NCI-H774 (cell line): ENCODE data around the gene MALT1.

Experiments
- DNase-seq: peaks from one replicate; lab custom pipeline; 2025; lab: John Stamatoyannopoulos, UW

Gene MALT1

GRCh38 chr18:58653814-58654509 lies 17.3 kb upstream of the MALT1 start:
- DNase-seq, result no peak

GRCh38 chr18:58654896-58655614 lies 16.2 kb upstream of the MALT1 start:
- DNase-seq, result no peak

- DNase-seq, result no peak
Measured at GRCh38 chr18:58657081-58657480, 14.2 kb upstream of the MALT1 start.

- no peak for DNase-seq
Measured at GRCh38 chr18:58657494-58657893, 13.8 kb upstream of the MALT1 start.

GRCh38 chr18:58659691-58660090 lies 11.6 kb upstream of the MALT1 start:
- no peak for DNase-seq

GRCh38 chr18:58660915-58661314 lies 10.3 kb upstream of the MALT1 start:
- DNase-seq, result no peak

GRCh38 chr18:58661423-58661822 lies 9.8 kb upstream of the MALT1 start:
- DNase-seq, result no peak

GRCh38 chr18:58662118-58662517 lies 9.1 kb upstream of the MALT1 start:
- DNase-seq, result no peak

GRCh38 chr18:58666176-58666575 lies 5.1 kb upstream of the MALT1 start:
- no peak for DNase-seq

- no peak for DNase-seq
Measured at GRCh38 chr18:58668211-58668610, 3.1 kb upstream of the MALT1 start.

- no peak for DNase-seq
Measured at GRCh38 chr18:58668897-58669296, 2.4 kb upstream of the MALT1 start.

GRCh38 chr18:58669731-58670378 lies 1.4 kb upstream of the MALT1 start:
- DNase-seq, result peak; percentile 80

- no peak for DNase-seq
Measured at GRCh38 chr18:58670404-58671110, 708 bp upstream of the MALT1 start.

- DNase-seq, result peak; percentile 39
Measured at GRCh38 chr18:58671632-58672564, 633 bp downstream of the MALT1 start.

GRCh38 chr18:58674159-58674558 lies 2.9 kb downstream of the MALT1 start:
- no peak for DNase-seq

- DNase-seq, result no peak
Measured at GRCh38 chr18:58674863-58675472, 3.7 kb downstream of the MALT1 start.

- DNase-seq, result no peak
Measured at GRCh38 chr18:58676270-58676669, 5.0 kb downstream of the MALT1 start.

- no peak for DNase-seq
Measured at GRCh38 chr18:58682429-58683069, 11.3 kb downstream of the MALT1 start.

- no peak for DNase-seq
Measured at GRCh38 chr18:58687871-58688308, 16.6 kb downstream of the MALT1 start.

- DNase-seq, result no peak
Measured at GRCh38 chr18:58690259-58690658, 19.0 kb downstream of the MALT1 start.
